Suppressor macrophage treated with lipopolysaccharide for 1 hour (primary cell): ENCODE data around the gene EFNA5.

Experiments
- DNase-seq, 3 donors: peaks; one replicate each; pipeline ENCODE4 v3.0.0-alpha.2; 2020 to 2022

The EFNA5 gene

DNA sequence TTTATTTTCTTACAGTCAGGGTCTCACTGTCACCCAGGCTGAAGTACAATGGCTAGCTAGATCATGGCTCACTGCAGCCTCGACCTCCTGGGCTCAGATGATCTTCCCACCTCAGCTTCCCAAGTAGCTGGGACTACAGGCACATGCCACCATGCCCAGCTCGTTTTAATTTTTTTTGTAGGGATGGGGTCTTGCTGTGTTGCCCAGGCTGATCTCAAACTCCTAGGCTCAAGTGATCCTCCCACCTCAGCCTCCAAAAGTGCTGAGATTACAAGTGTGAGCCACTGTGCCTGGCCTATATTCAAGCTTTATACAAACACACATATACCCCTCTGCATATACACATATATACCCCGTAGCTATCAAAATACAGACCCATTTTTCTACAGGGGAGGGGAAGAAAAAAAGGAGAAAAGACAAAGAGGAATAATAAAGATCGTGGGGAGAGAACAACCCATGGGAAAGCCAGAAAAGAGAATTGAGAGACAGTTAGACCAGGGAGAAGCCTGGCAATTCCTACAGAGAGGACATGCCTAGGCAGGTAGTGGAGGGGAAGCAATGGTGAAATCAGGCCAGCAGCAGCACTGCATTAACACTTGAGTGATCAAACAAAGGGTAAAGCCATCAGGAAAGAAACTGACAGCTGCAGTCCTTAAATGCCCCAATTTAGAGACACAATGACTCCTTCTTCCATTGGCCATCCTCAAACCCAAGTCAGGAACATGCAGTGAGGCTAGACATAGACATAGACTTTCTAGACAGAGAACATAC is 102.7 kb downstream of the EFNA5 start:
- DNase-seq, result no peak

DNA sequence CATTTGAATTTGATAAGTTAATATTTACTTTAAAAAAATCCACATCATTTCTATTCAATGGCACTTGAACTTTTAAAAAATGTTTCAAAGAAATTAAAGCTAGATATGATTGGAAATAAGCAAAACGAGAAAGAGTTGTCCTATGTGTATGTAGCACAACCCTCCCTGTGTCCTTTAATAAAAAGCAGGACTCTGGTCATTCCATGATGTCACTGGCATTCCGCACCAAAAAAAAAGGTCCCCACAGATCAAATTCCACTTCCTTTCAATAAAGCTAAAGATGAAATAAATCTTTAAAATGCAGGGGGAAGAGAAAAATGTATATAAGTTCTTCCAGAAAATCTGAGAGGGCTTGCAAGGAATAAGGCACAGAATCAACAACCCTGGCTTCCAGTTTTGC is 103.8 kb downstream of the EFNA5 start:
- no peak for DNase-seq

DNA sequence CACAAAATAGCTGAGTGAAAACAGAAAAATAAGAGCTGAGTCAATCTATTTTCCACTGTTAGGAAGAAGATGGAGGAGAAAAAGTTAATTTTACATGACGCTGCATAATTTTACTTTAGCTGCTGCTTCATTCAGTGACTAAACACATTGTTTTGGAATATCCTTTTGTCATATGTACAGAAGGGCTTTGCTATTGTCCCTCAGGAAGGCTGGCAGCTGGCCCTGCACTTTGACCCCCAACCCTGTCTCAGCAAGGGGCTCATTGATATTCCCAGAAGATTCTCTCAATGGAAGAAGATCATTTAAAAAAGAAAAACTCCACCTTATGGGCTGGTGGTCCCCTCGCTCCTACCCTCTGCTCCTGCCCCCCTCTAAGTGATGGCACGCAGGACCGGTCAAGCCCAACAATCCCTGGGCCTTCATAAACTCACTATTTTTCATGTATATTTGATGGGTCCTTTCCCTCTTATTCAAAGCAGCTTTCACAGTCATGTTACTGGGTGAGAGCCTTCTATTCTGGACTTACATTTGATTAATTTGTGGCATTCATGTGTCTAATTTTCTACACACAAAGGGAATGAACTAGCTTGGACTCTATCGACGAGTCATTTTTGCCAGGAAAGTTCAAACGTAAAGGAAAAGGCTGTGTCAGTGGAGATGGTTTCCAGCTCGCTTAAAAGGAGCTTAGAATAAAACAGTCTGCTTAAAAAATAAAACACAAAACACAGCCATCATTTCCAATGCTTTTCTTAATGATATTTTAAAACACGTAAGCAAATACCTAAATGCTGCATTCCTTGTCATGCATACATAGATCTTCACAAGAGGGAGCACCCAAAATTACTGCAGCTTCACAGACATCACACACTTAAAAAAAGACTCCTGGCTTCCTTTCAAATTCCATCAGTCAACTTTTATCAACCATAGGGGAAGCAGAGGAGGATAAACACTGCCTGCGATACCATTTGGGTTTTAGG is 104.7 kb downstream of the EFNA5 start:
- no peak for DNase-seq

DNA sequence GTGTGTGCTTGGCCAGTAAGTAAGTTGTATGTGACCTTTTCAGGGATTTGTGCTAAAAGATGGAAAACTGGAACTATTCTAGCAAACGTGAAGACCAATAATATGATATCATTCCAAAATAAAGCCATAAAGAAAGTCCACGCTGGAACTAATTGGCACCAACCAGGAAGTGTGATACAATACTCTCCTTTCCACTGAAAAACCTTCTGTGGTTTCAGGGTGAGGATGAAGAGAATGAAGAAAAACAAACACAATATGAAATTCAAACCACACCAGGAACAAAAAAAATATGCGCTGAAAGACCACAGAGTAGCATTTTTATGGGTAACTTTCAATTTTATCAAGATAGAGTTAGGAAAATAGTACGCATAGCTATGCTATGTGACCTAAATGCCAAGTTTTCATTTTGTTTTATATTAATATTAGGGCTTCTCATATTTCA is 105.8 kb downstream of the EFNA5 start:
- DNase-seq, result no peak

DNA sequence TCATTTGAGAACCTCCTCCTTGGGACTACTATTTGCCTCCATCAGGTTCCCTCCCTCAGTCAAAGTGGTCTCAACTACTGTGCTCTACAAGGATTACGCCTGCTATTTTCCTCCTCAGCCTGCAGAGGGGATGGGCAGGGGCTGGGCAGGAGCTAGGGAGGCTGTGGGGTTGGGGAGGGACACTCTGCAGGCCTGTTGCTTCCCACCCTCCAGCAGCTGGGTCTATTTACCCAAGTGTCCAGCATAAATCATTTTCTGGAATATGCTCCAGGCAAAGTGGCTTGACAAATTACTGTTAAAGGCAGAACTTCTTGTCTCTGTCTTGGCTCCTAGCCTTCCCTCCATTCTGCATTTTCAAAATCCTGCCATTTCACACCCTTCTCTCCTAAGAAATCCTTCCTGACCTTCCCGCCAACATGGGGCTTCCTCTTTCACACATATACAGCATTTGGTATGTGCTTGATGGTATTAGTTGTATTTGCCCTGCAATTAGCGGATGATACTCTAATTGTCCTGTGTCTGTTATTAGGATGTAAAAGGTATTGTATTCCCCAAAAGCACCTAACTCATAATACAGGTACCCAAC is 106.7 kb downstream of the EFNA5 start:
- DNase-seq, result no peak

DNA sequence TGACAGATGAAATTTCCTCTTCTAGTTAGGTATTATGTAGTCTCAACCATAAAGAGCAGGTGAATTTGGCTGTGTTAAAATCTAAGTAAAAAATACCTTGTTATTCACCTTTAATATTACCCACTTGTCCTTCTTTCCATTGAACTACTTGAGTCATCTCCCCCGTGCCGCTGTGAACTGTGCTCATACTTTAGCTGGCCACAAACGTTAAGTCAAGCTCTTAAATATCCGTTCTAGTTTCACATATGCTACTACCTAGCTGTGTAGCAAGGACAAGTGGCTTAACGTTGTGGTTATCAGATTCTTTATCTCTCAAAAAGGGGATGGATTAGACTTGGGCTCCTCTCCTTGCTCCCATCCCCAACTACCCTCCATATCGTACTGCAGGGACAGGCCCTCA is 110.4 kb downstream of the EFNA5 start:
- DNase-seq, result no peak

DNA sequence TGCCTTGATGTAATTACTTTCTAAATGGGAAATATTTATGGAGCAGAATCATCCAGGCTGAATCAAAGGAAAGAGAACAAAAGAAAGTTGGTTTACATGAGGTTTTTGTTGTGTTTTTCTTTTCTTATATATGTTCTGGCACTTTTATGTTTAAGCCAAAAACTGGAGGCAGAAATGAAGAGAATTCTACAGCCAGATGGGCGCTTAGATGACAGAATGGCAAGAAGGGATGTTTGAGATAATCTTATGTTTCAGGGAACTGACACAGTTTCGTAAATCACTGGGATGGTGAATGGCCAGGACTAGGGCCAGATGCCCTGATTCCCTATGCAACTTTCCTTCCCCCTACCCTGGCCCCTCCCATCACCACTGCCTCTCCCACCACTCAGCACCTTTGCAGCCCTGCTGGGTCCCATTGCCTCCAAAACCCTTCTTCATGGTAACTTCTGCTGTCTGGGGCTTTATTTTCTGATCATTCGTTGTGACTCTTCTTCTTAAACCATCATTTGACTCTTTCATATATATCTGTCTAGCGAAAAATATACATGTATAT is 111.8 kb downstream of the EFNA5 start:
- DNase-seq, result no peak

DNA sequence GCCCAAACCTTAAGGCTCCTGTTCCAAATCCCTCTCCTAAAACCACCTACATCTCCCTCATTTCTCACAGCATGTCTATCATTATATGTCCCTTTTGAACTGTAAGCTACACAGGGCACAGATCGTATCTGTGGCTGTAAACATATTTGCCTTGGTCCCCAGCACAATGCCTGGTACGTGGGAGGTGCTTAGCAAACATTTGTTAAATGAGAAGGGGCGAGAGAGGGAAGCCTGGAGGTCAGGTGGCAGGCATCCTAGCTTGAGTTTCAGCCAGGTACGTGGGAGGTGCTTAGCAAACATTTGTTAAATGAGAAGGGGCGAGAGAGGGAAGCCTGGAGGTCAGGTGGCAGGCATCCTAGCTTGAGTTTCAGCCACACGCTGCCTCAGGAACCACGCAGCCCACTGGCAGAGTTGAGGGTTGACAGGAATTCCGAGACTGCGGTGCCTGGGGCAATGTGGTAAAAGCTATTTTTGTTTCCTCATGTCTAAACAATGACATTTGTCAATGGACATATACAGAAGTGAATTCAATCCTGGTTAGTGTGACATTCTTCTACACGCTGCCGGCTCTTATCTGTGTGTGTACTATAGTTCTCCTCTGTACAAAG is 113.6 kb downstream of the EFNA5 start:
- no peak for DNase-seq

DNA sequence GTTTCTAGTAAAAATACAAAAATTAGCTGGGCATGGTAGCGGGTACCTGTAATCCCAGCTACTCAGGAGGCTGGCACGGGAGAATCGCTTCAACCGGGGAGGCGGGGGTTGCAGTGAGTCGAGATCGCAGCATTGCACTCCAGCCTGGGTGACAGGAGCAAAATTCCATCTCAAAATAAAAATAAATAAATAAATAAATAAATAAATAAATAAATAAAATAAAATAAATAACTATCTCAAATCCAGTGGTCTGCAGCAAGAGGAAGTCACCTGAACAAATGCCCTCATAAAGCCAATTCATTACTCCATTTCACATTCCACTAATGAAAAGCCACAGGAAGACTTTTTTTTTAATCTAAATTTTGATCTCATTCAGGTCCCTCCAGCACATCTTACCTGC is 114.2 kb downstream of the EFNA5 start:
- no peak for DNase-seq

DNA sequence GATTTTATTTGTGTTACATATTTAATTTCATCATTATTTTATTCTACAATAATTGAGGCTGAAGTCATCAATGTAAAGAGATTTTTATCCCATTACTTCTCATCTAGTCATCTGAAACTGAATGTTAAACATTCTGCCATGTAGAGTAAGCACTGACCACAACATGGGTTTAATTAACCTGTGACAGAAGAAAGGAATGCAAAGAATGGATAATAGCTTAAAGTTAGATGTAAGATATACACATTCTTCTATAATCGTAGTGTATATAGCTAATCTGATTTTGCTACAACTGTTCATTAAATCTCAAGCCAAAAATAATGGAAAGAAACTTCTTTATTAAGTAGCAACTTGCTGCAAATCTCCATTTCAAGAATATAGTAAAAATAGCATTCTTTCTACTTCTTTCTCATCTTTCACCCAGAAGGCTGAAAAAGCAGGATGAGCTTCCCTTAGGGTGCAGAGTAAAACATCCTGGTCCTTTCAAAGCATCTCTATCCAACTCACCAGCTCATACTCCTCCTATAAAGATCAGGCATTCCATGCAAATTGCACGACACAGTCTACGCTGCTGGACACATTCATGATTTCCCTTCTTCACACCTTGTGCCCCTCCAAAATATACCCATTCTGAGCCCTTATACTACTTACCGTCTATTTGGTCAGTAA is 115.2 kb downstream of the EFNA5 start:
- no peak for DNase-seq

DNA sequence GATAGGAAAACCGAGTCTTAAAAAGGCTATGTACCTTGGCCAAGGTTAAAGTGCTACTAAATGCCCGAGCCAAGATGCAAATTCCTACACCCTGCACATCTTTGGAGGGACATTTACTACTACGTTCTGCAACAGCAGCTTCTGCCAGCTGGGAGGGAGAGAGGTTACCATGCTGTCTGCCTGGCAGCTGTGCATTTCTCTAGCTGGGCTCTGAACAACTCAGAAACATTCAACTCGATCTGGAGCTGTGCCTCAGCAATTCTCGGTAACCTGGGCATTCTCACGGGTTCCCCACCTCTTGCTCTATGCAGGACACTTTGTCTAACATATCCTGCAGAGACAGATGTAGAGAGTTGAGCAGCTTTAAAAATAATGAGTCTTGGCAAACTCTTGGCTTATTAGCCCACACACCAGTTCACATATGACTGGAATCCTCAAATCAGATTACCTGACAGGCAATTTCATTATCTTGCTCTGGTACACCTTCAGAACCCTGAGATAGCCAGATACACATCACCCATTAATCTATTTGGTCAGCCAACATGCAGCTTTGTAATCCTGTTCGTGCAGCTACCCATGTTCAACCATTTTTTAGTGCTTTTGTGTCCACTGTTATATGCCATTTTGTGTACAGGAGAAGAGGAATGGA is 115.8 kb downstream of the EFNA5 start:
- DNase-seq, result no peak

DNA sequence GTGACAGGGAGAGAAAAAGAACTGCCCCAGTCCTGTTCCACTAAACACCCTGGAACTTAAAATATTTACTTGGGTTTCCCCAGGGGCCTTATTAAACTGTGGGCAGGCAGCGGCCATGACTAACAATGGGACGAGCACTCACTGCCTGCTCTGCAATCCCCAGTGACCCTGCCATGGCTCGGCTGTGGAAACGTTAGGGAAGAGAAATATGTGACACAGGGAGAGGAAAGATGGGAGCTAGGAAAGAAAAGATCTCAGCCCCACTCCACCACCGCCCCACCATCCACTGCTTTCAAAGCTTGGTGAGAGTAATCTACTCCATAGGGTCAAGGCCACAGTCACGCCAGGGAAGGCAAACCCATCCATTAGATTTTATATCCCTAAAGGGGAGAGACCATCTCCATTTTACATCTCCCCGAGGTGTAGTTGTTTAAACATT is 117.6 kb downstream of the EFNA5 start:
- DNase-seq, result no peak

DNA sequence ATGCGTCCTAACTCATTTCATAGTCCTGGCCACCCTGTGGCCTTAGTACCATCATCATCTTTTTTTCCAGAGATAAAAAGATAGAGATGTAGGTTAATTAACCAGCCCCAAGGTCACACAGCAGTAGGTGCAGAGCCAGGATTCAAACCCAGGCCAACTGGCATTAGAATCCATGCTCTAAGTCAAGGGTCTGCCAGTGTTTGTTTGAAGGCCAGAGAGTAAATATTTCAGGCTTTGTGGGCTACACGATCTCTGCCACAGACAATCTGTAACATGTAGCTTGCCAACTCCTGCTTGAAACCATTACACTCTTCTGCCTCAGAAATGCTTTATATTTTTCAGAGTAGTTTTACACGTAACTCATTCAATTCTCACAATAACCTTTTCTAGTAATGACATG is 119.6 kb downstream of the EFNA5 start:
- DNase-seq, result no peak

DNA sequence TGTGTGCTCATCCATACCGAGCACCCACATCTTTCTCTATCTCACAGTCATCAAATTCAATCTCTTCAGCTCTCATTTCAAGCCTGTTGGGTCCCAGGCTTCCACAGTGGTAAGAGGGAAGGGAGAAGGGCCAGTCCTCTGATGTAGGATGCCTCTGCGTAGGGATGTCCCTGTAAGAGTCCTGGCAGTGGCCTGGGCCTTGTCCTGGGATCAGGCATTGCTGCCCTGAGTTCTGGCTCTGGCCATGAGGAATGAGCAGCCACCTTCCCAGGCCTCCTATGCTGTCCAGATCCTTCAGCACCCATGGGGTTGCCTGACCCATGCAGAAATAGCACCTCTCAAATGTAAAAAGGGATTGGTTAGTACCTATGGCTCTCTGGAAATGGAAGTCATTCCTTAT is 121.2 kb downstream of the EFNA5 start:
- DNase-seq, result no peak

DNA sequence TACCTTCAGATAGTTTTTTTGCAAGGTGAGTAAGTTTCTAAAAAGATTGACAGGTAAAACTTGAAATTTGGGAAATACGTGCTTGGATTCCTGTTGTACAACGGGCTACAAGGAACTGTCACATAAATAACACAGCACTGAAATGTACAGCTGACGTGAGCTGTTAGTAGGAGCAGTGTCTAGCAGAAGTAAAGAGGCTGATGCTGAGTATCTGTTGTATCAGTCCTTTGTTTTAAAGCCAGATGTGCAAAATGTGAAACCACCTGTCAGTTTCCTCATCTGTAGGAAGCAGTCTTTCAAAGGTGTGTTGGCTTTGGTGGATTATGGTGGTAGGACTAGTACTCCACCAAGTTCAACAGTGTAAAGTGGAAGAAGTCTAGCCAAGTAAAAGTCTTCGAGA is 122.3 kb downstream of the EFNA5 start:
- no peak for DNase-seq

DNA sequence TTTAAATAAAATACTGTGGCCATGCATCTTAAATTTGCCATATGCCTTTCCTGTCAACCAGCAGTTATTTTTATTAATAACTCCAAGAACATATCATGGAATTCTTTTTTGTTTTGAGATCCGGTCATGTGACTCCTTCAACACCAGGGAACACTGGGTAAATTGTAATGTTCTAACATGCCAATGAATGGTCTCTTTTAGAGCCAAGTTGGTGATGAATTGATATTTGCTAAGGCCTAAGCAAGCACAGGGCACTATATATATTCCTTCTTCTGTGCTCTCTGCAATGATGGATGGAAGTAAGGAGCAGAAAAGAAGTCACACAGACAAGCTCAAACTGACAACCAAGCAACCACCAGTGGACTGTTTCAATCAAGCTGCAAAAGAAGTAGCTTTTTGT is 124.0 kb downstream of the EFNA5 start:
- DNase-seq, result no peak

DNA sequence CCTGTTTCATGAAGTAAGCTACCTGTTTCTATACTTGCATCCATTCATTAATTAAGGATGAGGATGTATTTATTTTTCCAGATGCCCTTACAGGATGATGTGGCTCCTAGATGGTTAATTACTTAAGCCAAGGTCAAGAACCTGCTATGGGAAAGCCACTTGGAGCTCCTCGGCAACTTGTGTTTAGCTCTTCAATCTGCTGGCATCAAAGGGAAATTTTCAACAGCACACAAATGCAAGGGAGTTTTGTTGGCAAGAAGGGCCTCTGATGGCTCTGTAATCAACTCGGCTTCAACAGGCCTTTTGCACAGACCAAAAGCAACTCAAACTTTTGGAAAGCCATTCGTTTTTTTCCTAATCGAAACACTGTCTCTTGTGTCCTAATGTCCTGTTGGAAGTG is 125.3 kb downstream of the EFNA5 start:
- no peak for DNase-seq

DNA sequence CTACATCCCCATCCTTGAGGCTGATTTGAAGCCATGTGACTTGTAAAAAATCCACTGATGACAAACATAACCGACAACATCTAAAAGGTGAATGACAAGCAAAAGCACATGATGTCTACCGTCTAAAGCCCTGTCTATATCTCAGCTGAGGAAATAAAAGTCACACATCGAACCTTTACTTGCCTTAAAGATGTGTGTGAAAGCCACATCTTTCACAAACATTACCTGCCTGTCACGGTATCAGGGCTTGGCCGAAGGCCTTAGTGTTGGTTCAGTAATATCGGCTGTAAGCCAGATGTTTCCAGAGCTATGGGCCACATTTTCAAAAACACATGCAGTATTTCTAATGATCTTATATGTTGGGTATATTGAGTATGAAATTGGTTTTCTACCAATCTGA is 125.8 kb downstream of the EFNA5 start:
- no peak for DNase-seq

DNA sequence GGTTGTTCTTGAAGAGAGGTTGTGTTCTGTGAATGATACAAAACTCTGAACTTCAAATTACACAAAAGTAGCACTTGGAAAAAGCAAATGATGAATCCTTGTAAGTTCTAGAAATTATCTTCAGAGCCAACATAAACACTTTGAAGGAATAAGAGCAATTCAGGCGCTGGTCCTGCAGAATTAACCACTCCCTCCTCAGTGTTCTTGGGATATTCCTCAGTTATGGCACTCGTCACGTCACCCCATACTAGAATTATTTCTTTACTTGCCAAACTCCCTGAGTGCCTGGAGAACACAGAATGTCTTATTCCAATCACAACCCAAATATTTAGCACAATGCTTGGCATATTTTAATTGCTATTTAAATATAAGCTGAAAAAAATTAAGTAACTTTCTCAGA is 126.3 kb downstream of the EFNA5 start:
- no peak for DNase-seq

DNA sequence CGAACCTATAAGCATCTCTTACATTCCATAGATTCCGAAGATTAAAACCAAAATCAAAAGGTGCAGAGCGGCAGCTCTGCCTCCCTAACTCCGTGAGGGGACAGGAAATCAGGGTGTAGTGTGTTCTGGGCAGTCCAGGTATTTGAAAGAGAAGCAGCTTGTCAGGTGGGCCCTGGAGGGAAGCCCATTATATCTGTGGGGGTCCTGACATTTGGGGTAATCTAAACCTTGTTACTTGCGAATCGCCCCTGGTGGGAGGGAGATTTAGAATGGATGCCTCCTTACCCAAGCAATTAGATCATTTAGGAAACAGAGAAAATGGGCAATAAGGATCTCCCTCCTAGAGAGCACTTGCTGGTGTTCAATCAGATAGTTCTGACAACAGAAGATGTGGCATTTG is 126.9 kb downstream of the EFNA5 start:
- DNase-seq, result no peak

DNA sequence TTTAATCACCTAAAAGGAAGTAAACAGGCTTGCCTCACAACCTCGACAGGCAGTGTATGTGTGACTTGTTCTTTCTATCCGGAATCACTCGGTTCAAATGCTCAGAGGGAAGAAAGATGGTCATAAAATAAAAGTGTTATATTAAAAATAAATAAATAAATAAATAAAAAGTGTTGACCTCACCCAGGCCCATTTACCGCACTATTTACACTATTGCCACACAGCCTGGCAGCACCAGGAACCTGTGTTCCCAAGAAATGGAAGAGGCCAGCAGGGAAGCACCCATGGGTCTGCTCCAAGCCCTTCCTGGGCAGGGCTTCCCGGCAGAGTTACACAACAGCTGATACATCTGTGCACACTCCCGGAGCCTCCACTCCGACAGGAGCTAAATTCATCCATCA is 127.9 kb downstream of the EFNA5 start:
- DNase-seq, result no peak

DNA sequence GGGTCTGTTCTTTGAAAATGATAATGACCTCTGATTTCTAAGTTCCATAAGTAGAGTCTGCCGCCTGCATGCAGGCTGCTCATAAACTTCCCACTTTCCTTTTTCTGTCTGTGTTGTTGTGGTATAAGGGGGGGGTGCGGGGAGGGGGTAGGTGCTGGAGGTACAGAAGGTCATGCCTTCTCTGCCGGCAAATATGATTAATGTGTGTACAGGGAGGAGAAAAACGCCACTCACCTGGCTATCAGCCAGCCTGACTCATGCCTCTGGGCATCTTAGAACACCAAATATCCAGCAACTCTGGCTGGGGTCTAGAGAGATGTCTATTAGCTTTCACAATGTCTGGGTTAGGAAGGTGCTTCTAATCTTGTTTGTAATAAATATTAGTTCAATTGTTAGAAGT is 128.3 kb downstream of the EFNA5 start:
- DNase-seq, result no peak
